Panc1 (cell line): Measurements from ENCODE around the gene MAPK4. TPM values are rescaled to one million over a fixed set of nuclear protein-coding genes. Genes with fewer than 3 reads are reported as not detected.

Experiments
- ATAC-seq: fragments of 200-7000 bp; cut with Tn5 transposase; 2 replicates; pipeline ENCODE4 v1.9.1; 2020; ENCODE audit warnings: mild to moderate bottlenecking, moderate library complexity
- BruUV-seq: library from RNA; stranded (reverse); fragments of 400-500 nt; replicated peaks from 2 replicates; lab custom pipeline; 2021; lab: Mats Ljungman, UMichigan
- CTCF ChIA-PET: fragments of 300-600 bp; sonication (Branson Sonifier 250); formaldehyde crosslinking; loops from one replicate; lab custom pipeline; 2022; ENCODE audit warnings: antibody characterized with exemption; lab: Charles Lee
- POLR2A ChIA-PET: fragments of 300-600 bp; sonication (Branson Sonifier 250); formaldehyde crosslinking; loops from one replicate; lab custom pipeline; 2022; ENCODE audit warnings: antibody characterized with exemption; lab: Charles Lee
- DNase-seq: peaks from one replicate; pipeline ENCODE4 v3.0.0-alpha.2; 2010; ENCODE audit warnings: low read depth, low spot score
- H3K27ac ChIP-seq: 2 replicates; pipeline ENCODE4 v1.5.1; 2011; ENCODE audit warnings: mild to moderate bottlenecking, low read length, inconsistent platforms
- H3K27me3 ChIP-seq: fragments of 200-500 bp; sonication (Bioruptor generic); 2 replicates; pipeline ENCODE4 v1.6.0; 2014; ENCODE audit warnings: low read length, inconsistent platforms; ENCODE audit not compliant: control insufficient read depth, insufficient read depth
- H3K36me3 ChIP-seq: fragments of 200-500 bp; sonication (Bioruptor generic); 2 replicates; pipeline ENCODE4 v1.5.1; 2014; ENCODE audit warnings: inconsistent platforms, mild to moderate bottlenecking, low read length, moderate library complexity; ENCODE audit not compliant: control insufficient read depth, insufficient read depth
- H3K4me1 ChIP-seq: 2 replicates; pipeline ENCODE4 v1.5.1; 2011; ENCODE audit warnings: inconsistent platforms, mild to moderate bottlenecking, low read length, moderate library complexity; ENCODE audit not compliant: control insufficient read depth, insufficient read depth
- H3K4me3 ChIP-seq, 2 experiments: 2 replicates each; pipeline ENCODE4 v1.5.1; 2011 to 2012; ENCODE audit warnings: low read depth in 2 of 2, low read length in 2 of 2, mild to moderate bottlenecking in 2 of 2, inconsistent platforms in 1 of 2, moderate library complexity in 1 of 2
- H3K9me3 ChIP-seq: fragments of 200-500 bp; sonication (Bioruptor generic); 2 replicates; pipeline ENCODE4 v1.5.1; 2014; ENCODE audit warnings: low read depth, mild to moderate bottlenecking, inconsistent platforms, low read length, moderate library complexity; ENCODE audit not compliant: control insufficient read depth, insufficient read depth
- POLR2AphosphoS5 ChIP-seq: IDR thresholded peaks from 2 replicates; pipeline ENCODE4 v1.6.1; 2012; ENCODE audit warnings: mild to moderate bottlenecking, low read depth, low read length, moderate library complexity
- SIN3A ChIP-seq: IDR thresholded peaks from 2 replicates; pipeline ENCODE4 v1.6.1; 2012; ENCODE audit warnings: low read depth, mild to moderate bottlenecking, low read length, moderate library complexity, borderline replicate concordance; ENCODE audit not compliant: insufficient read depth
- TCF7L2 ChIP-seq: IDR thresholded peaks from 2 replicates; pipeline ENCODE4 v1.6.1; 2011; ENCODE audit warnings: mild to moderate bottlenecking, low read depth, low read length, inconsistent platforms
- in situ Hi-C: cut with HindIII; loops from 2 replicates; pipeline ENCODE4 v1.10.0; 2016; ENCODE audit warnings: low sequenced_read_pairs, low pct_unique_long_range_greater_than_20kb
- intact Hi-C: fragments of 100-400 bp; cut with micrococcal nuclease; formaldehyde crosslinking; loops from one replicate; pipeline ENCODE4 v1.10.0; 2022; ENCODE audit not compliant: unreplicated experiment
- total RNA-seq: library from RNA; stranded (reverse); gene quantifications from one replicate; pipeline ENCODE4 v1.2.1, GENCODE V29; 2021; ENCODE audit not compliant: unreplicated experiment
- TF ChIP-seq, protein P1 (sequence below), 2 experiments: IDR thresholded peaks; 2 replicates each; pipeline ENCODE4 v1.6.1; 2011 to 2012; ENCODE audit warnings: low read depth in 2 of 2, control low read depth in 1 of 2, low read length in 1 of 2, mild to moderate bottlenecking in 1 of 2, moderate library complexity in 1 of 2; ENCODE audit not compliant: insufficient read depth in 1 of 2
- TF ChIP-seq, protein P2 (sequence below): fragments of 450-650 bp; IDR thresholded peaks from 2 replicates; pipeline ENCODE4 v1.5.1; 2017; ENCODE audit warnings: mild to moderate bottlenecking

The MAPK4 gene
- total RNA-seq, 1 experiment from 2014 or later, result not detected

DNA sequence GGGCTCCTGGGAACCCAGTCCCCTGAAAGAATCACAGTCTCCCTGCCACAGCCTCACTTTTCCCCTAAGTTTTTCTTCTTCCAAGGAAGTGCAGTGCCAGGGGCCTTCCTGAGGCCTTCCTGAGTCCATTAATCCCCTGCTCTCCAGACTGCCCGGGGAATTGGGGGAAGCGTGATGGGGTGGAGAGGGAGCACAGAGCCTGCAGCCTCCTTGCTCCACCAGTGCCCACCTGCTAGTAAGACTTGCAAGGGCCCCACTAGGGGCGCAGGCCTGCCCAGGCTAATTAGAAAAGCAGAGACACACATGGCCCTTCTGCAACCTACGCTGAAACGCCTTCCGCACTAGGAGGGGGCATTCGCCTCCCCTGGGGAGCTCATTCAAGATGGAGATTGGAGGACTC is 149.3 kb downstream of the MAPK4 start:
- Histone ChIP-seq H3K27ac (no peak overlapping the region), H3K4me3 (no peak overlapping the region), H3K9me3 (no peaks in the 10 kb centered on the region), H3K27me3 (no peaks in the 10 kb centered on the region; the same call in 1 of the 2 replicates), H3K4me1 (no peaks in the 10 kb centered on the region), H3K36me3 (no peaks in the 10 kb centered on the region)
- ChIA-PET POLR2A (no interaction called here), CTCF (no interaction called here)
- TF ChIP-seq POLR2AphosphoS5 (no peak), SIN3A (no peak), TCF7L2 (no peak)
- TF ChIP-seq, protein P1, sequence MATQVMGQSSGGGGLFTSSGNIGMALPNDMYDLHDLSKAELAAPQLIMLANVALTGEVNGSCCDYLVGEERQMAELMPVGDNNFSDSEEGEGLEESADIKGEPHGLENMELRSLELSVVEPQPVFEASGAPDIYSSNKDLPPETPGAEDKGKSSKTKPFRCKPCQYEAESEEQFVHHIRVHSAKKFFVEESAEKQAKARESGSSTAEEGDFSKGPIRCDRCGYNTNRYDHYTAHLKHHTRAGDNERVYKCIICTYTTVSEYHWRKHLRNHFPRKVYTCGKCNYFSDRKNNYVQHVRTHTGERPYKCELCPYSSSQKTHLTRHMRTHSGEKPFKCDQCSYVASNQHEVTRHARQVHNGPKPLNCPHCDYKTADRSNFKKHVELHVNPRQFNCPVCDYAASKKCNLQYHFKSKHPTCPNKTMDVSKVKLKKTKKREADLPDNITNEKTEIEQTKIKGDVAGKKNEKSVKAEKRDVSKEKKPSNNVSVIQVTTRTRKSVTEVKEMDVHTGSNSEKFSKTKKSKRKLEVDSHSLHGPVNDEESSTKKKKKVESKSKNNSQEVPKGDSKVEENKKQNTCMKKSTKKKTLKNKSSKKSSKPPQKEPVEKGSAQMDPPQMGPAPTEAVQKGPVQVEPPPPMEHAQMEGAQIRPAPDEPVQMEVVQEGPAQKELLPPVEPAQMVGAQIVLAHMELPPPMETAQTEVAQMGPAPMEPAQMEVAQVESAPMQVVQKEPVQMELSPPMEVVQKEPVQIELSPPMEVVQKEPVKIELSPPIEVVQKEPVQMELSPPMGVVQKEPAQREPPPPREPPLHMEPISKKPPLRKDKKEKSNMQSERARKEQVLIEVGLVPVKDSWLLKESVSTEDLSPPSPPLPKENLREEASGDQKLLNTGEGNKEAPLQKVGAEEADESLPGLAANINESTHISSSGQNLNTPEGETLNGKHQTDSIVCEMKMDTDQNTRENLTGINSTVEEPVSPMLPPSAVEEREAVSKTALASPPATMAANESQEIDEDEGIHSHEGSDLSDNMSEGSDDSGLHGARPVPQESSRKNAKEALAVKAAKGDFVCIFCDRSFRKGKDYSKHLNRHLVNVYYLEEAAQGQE (IDR thresholded peaks at IDR 0.05; ENCODE audit: insufficient read depth in 1 of 2, low read depth in 2 of 2, low read length in 1 of 2), result no peak
- DNase-seq, result no peak
- no peak for ATAC-seq
- in situ Hi-C loops (no loop called here), intact Hi-C loops (no loop called here)
- BruUV-seq, result no TSS peak

DNA sequence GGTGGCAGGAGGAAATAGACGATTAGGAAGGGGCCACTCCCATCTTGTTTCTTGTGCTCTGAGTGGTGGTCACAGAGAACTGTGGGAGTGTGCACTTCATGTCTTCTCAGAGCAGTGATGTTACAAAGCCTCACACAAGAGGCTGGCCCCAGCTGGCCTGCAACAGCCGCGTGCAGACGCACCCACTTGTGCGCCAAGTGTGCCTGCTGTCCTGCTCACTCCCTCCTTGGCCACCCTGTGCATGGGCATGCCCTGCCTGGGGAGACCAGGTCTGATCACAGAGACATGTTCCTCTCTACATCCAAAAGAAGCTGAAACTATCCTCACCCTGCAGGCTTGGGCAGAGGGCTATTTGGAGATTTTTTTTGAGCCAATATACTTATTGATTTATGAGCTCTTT is 151.5 kb downstream of the MAPK4 start:
- Histone ChIP-seq H3K9me3 (no peaks in the 10 kb centered on the region), H3K4me3 (no peak overlapping the region), H3K27ac (no peak overlapping the region), H3K27me3 (no peaks in the 10 kb centered on the region), H3K36me3 (no peaks in the 10 kb centered on the region), H3K4me1 (no peaks in the 10 kb centered on the region)
- intact Hi-C loops (no loop called here), in situ Hi-C loops (no loop called here)
- CTCF ChIA-PET, result no interaction called here
- no TSS peak for BruUV-seq
- TF ChIP-seq TCF7L2 (no peak), POLR2AphosphoS5 (no peak), SIN3A (no peak)
- TF ChIP-seq, protein P2, sequence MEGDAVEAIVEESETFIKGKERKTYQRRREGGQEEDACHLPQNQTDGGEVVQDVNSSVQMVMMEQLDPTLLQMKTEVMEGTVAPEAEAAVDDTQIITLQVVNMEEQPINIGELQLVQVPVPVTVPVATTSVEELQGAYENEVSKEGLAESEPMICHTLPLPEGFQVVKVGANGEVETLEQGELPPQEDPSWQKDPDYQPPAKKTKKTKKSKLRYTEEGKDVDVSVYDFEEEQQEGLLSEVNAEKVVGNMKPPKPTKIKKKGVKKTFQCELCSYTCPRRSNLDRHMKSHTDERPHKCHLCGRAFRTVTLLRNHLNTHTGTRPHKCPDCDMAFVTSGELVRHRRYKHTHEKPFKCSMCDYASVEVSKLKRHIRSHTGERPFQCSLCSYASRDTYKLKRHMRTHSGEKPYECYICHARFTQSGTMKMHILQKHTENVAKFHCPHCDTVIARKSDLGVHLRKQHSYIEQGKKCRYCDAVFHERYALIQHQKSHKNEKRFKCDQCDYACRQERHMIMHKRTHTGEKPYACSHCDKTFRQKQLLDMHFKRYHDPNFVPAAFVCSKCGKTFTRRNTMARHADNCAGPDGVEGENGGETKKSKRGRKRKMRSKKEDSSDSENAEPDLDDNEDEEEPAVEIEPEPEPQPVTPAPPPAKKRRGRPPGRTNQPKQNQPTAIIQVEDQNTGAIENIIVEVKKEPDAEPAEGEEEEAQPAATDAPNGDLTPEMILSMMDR, result no peak
- TF ChIP-seq, protein P1 (IDR thresholded peaks at IDR 0.05; ENCODE audit: insufficient read depth in 1 of 2, low read depth in 2 of 2, low read length in 1 of 2), result no peak
- DNase-seq, result no peak
- ATAC-seq, result no peak
- POLR2A ChIA-PET, result interaction anchor here (0.8 kb wide), 1 partner anchor 11 kb away, joined by 3 read pairs; no protein-coding TSS in a partner anchor
